Prostate gland (tissue), 2 donors: ENCODE data around the gene BEAN1. TPM values are rescaled to one million over a fixed set of nuclear protein-coding genes. Genes with fewer than 3 reads are reported as not detected.

Experiments used
- DNase-seq: peaks from one replicate; pipeline ENCODE4 v3.0.0-alpha.2; 2019; ENCODE audit warnings: low spot score
- H3K27ac ChIP-seq, 2 donors: fragments of 200-600 bp; sonication (generic); 2 replicates each; pipeline ENCODE4 v1.5.1; 2017 to 2019
- H3K27me3 ChIP-seq: fragments of 200-600 bp; sonication (generic); replicated peaks from 2 replicates; pipeline ENCODE4 v1.5.1; 2019; ENCODE audit not compliant: insufficient read depth
- H3K36me3 ChIP-seq, 2 donors: fragments of 200-600 bp; sonication (generic); 1 replicate in 1 of 2; 2 replicates in 1 of 2; pipeline versions ENCODE4 v1.5.1 to v1.8.1; 2017 to 2019
- H3K4me1 ChIP-seq: fragments of 200-600 bp; sonication (generic); replicated peaks from 2 replicates; pipeline ENCODE4 v1.5.1; 2019
- H3K4me3 ChIP-seq, 2 donors: fragments of 200-600 bp; sonication (generic); 2 replicates each; pipeline ENCODE4 v1.5.1; 2017 to 2019
- H3K9me3 ChIP-seq: fragments of 200-600 bp; sonication (generic); 2 replicates; pipeline ENCODE4 v1.5.1; 2017
- POLR2A ChIP-seq: fragments of 450-650 bp; IDR thresholded peaks from one replicate; pipeline ENCODE4 v1.6.1; 2016; ENCODE audit warnings: antibody characterized with exemption, mild to moderate bottlenecking
- POLR2AphosphoS5 ChIP-seq: sonication (generic); formaldehyde crosslinking; IDR thresholded peaks from one replicate; pipeline ENCODE4 v1.6.1; 2017; ENCODE audit warnings: antibody characterized with exemption
- WGBS: methylation state at CpG from one replicate; pipeline ENCODE4 v1.1.5; 2018; 5-methylcytosine and 5-hydroxymethylcytosine counted together
- intact Hi-C: fragments of 100-400 bp; cut with DNase I; formaldehyde crosslinking; loops from one replicate; pipeline ENCODE4 v1.14.2; 2022
- total RNA-seq, 2 donors: library from RNA; depleted of rRNA; stranded (reverse); fragments of >200 nt; gene quantifications; one replicate each; pipeline ENCODE4 v1.1.0, GENCODE V29; 2016
- TF ChIP-seq, protein P1 (sequence below), 4 experiments: fragments of 200-600 bp in 2 of 4; fragments of 450-650 bp in 2 of 4; sonication (generic) in 2 of 4; IDR thresholded peaks; 1 replicate in 3 of 4; 2 replicates in 1 of 4; pipeline ENCODE4 v1.5.1; 2016 to 2019; ENCODE audit warnings: antibody characterized with exemption in 4 of 4, mild to moderate bottlenecking in 2 of 4, moderate library complexity in 2 of 4

The BEAN1 gene
- total RNA-seq, 2 donors from 2014 or later = 0.14 to 0.51 TPM

DNA sequence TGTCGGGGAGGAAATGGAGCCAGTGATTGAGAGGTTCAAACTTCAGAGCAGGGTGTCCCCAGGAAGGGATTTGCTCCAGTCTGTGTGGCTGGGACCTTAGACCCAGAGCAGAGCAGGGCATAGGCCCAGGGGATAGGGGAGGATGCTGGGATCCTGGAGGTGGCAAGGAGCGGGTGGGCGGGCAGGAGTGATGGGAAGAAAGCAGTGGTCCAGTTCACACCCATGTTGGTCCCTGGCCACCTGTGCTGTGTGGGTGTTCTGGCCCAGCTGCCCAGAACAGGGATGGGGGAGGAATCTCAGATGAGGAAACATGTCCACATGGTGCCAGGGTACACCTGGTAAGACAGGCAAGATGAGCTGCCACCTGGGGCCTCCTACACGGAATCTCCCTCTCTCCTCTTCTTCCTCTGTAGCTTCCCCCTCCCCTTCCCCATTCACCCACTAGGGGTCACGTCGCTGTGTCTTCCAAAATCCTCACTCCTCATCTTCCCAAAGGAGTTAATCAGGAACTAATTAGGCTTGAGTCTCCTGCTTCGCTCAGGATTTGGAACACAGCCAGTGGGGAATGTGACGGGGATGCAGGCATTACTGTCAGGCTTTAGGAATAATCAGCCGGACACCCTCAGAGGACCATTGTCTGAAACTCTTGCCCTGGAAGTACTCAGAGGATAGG, 2.3 kb downstream of the BEAN1 start:
- DNase-seq = no peak
- no peak for TF ChIP-seq POLR2A
- no peak for TF ChIP-seq POLR2AphosphoS5
- TF ChIP-seq, protein P1, sequence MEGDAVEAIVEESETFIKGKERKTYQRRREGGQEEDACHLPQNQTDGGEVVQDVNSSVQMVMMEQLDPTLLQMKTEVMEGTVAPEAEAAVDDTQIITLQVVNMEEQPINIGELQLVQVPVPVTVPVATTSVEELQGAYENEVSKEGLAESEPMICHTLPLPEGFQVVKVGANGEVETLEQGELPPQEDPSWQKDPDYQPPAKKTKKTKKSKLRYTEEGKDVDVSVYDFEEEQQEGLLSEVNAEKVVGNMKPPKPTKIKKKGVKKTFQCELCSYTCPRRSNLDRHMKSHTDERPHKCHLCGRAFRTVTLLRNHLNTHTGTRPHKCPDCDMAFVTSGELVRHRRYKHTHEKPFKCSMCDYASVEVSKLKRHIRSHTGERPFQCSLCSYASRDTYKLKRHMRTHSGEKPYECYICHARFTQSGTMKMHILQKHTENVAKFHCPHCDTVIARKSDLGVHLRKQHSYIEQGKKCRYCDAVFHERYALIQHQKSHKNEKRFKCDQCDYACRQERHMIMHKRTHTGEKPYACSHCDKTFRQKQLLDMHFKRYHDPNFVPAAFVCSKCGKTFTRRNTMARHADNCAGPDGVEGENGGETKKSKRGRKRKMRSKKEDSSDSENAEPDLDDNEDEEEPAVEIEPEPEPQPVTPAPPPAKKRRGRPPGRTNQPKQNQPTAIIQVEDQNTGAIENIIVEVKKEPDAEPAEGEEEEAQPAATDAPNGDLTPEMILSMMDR (IDR thresholded peaks at IDR 0.05) = no peak

DNA sequence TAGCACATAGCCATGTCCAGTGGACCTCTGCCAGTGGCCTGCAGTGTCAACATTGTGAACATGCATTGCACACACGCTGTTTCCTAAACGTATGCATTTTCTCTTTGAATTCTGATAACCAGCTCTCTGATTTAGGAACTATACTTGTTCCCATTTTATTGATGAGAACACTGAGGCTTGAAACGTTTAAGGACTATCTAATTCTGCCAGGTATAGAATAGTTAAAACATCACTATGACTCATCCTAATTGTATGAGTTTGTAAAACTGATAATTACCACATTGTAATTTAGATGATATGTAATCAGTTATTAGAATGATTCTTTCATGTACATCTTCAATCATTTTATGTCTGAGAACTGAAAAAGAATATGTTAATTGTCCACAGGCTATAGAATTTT, 3.1 kb downstream of the BEAN1 start:
- intact Hi-C loops = no loop called here
- TF ChIP-seq POLR2AphosphoS5 = no peak
- TF ChIP-seq, protein P1 (IDR thresholded peaks at IDR 0.05) = no peak
- TF ChIP-seq POLR2A = no peak
- WGBS = 63% methylated on average over 3 of the region's 3 CpGs

More for the DNA sequence above, 2.3 kb downstream of the BEAN1 start:
- no peaks in the 10 kb centered on the region for H3K4me1 ChIP-seq
- no peaks in the 10 kb centered on the region for H3K36me3 ChIP-seq
- H3K4me3 ChIP-seq = no peak overlapping the region
- H3K9me3 ChIP-seq = no peaks in the 10 kb centered on the region
- 65% methylated on average over 9 of the region's 9 CpGs for WGBS
- no peak overlapping the region for H3K27ac ChIP-seq
- no peaks in the 10 kb centered on the region for H3K27me3 ChIP-seq
- intact Hi-C loops = no loop called here

DNA sequence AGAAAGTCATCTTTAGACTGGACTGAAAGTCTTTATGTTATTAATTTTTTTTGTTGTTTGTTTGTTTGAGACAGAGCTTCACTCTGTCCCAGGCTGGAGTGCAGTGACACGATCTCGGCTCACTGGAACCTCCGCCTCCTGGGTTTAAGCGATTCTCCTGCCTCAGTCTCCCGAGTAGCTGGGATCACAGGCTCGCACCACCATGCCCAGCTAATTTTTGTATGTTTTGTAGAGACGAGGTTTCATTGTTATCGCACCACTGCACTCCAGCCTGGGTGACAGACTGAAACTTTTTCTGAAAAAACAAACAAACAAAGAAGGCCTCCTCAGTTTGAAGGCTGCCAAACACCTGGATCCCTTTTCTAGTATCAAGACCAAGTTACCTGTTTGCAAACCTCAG, 4.7 kb downstream of the BEAN1 start:
- no peak for DNase-seq
- intact Hi-C loops = no loop called here
- Histone ChIP-seq H3K4me3 (no peak overlapping the region), H3K27ac (no peak overlapping the region), H3K27me3 (no peaks in the 10 kb centered on the region), H3K36me3 (no peaks in the 10 kb centered on the region), H3K9me3 (no peaks in the 10 kb centered on the region), H3K4me1 (no peaks in the 10 kb centered on the region)
- WGBS = 87% methylated on average over 8 of the region's 8 CpGs
- TF ChIP-seq POLR2AphosphoS5 (no peak), POLR2A (no peak)
- TF ChIP-seq, protein P1 (IDR thresholded peaks at IDR 0.05) = no peak

More for the DNA sequence above, 3.1 kb downstream of the BEAN1 start:
- H3K4me1 ChIP-seq = no peaks in the 10 kb centered on the region
- no peak for DNase-seq
- H3K27ac ChIP-seq = no peak overlapping the region
- H3K4me3 ChIP-seq = no peak overlapping the region
- no peaks in the 10 kb centered on the region for H3K9me3 ChIP-seq
- no peaks in the 10 kb centered on the region for H3K36me3 ChIP-seq
- no peaks in the 10 kb centered on the region for H3K27me3 ChIP-seq

DNA sequence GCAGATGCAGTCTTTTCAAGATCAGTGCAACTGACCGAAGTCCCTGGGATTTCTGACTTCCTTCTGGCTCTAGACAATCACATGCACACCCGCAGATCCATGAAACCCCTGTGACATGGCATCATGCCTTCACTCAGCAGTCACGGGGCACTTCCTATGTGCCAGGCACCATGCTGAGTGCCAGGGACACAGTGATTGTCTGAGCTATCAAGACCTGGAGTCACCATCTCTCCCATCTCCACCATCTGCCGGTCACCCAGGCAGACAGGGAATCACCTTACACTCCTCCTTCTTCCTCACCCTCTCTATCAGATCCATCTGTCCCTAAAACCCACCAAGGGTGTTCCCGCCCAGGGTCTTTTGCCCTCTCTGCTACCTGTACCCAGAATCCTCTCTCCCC, 5.3 kb downstream of the BEAN1 start:
- 79% methylated on average over 4 of the region's 5 CpGs for WGBS
- no peaks in the 10 kb centered on the region for H3K36me3 ChIP-seq
- no peaks in the 10 kb centered on the region for H3K4me1 ChIP-seq
- no peak overlapping the region for H3K27ac ChIP-seq
- TF ChIP-seq, protein P1 (IDR thresholded peaks at IDR 0.05) = no peak
- TF ChIP-seq POLR2AphosphoS5 (no peak), POLR2A (no peak)
- intact Hi-C loops = no loop called here
- DNase-seq = no peak
- no peaks in the 10 kb centered on the region for H3K27me3 ChIP-seq
- H3K4me3 ChIP-seq = no peak overlapping the region
- H3K9me3 ChIP-seq = no peaks in the 10 kb centered on the region
